CD4-positive, alpha-beta T cell treated with Interleukin-10 for 1 hour (primary cell): Measurements from ENCODE around the gene ISLR2.

Source experiments
- DNase-seq: peaks from one replicate; pipeline ENCODE4 v3.0.0-alpha.2; 2020

ISLR2 gene

DNA sequence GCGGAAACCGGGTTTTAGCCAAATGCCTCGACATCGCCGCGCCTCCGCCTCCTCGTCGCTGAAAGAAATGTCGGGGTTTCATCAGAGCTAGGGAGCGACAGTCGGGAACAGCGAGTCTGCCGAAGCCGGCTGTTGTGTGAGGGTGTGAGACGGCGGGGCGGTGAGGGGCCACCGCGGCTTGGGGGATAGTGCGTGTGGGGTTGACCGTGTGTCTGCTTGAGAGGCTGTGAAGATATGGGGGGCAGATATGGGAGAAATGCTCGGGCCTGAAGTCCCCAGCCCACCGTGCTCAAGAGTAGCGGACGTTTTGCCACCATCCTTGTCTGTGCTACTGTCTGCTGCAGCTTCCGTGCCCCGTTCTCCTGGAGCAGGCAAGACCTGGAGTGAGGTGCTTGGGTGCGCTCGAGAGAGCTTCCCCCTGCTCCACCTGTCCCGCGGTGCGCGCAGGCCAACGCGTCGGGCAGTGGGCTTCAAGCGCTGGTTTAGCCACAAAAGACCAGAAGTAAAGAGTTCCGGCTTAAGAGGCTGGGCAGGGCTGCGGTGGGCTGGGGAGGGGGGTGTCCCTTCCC is 716 bp upstream of the ISLR2 start:
- DNase-seq: no peak

DNA sequence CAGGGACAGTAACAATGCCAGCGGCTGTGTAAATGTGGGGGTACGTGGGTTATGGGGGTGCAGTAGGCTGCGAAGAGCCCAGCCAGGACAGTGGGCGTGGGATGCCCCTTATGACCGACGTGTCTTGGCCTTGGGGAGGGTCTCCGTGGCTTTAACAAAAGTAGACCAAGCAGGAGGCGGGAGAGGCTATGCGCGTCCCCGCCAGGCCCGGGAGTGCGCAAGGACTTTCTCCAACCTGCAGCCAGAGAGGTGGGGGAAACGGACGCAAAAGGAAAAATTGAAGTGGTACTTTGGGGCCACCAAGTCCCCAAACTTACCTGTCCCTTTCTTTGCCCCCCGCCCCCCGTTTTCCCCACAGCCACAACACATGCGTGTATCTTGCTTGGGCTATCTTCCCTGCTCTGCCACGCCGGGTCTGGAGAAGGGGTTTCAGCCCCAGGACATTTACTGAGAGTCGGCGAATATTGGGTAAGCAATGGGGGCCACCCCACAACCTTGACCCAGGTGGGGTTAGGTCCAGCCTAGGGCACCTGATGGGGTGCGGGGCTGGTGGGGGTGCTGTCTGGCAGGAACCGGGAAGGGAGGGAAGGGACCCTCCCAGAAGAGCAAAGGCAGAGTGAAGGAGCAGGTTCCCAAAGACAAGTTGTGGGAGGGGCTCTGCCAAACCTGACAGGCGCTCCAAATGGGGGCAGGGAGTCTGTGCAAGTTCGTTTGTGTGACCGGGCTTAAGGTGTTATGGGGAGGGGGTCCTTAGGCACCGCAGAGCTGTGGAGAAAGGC is 652 bp downstream of the ISLR2 start:
- no peak for DNase-seq

DNA sequence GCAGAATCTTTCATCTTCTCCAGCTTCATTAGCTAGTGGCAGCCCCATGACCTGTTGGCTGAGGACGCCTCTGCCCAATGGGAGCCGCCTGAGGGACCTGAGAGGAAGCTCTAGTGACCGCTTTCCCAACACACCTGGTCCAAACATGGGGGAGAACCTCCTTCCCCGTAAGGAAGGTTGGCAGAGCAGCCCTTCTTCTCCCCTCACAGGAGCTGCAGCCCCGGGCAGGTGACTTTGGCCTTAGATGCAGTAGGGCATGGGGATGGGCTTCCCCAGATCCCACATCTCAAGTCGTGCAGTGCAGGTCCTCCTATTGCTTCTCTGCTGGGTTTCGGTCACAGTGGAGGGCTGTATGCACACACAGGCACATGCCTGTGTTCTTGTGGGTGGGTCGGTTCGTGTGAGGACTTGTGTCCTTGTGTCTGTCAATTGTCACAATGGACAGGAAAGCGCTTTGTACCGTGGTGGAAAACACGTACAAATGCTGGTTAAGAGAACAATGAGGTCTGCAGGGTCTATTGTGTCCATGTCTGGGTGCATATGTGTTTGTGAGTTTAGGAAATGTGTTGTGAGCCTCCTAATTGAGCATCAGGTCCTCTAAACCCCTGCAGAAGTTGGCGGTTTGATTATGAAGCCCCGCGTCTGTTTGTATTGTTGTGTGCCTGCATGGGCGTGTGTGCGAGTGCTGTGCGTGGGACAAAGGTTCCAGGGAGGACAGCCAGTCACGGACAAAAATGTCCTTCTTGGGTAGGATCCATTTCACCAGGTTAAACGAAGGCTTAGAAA is 1.4 kb downstream of the ISLR2 start:
- DNase-seq: no peak

DNA sequence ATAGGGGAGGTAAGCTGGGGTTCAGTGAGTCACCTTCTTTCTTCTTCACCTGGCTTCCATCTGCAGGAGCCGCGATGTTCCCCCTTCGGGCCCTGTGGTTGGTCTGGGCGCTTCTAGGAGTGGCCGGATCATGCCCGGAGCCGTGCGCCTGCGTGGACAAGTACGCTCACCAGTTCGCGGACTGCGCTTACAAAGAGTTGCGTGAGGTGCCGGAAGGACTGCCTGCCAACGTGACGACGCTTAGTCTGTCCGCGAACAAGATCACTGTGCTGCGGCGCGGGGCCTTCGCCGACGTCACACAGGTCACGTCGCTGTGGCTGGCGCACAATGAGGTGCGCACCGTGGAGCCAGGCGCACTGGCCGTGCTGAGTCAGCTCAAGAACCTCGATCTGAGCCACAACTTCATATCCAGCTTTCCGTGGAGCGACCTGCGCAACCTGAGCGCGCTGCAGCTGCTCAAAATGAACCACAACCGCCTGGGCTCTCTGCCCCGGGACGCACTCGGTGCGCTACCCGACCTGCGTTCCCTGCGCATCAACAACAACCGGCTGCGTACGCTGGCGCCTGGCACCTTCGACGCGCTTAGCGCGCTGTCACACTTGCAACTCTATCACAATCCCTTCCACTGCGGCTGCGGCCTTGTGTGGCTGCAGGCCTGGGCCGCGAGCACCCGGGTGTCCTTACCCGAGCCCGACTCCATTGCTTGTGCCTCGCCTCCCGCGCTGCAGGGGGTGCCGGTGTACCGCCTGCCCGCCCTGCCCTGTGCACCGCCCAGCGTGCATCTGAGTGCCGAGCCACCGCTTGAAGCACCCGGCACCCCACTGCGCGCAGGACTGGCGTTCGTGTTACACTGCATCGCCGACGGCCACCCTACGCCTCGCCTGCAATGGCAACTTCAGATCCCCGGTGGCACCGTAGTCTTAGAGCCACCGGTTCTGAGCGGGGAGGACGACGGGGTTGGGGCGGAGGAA is 2.6 kb downstream of the ISLR2 start:
- DNase-seq: no peak

DNA sequence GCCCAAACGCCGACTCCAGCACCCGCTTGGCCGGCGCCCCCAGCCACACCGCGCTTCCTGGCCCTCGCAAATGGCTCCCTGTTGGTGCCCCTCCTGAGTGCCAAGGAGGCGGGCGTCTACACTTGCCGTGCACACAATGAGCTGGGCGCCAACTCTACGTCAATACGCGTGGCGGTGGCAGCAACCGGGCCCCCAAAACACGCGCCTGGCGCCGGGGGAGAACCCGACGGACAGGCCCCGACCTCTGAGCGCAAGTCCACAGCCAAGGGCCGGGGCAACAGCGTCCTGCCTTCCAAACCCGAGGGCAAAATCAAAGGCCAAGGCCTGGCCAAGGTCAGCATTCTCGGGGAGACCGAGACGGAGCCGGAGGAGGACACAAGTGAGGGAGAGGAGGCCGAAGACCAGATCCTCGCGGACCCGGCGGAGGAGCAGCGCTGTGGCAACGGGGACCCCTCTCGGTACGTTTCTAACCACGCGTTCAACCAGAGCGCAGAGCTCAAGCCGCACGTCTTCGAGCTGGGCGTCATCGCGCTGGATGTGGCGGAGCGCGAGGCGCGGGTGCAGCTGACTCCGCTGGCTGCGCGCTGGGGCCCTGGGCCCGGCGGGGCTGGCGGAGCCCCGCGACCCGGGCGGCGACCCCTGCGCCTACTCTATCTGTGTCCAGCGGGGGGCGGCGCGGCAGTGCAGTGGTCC is 3.5 kb downstream of the ISLR2 start:
- DNase-seq: no peak

DNA sequence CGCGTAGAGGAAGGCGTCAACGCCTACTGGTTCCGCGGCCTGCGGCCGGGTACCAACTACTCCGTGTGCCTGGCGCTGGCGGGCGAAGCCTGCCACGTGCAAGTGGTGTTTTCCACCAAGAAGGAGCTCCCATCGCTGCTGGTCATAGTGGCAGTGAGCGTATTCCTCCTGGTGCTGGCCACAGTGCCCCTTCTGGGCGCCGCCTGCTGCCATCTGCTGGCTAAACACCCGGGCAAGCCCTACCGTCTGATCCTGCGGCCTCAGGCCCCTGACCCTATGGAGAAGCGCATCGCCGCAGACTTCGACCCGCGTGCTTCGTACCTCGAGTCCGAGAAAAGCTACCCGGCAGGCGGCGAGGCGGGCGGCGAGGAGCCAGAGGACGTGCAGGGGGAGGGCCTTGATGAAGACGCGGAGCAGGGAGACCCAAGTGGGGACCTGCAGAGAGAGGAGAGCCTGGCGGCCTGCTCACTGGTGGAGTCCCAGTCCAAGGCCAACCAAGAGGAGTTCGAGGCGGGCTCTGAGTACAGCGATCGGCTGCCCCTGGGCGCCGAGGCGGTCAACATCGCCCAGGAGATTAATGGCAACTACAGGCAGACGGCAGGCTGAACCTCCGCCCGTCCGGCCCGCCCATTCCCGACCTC is 4.1 kb downstream of the ISLR2 start:
- DNase-seq: no peak

DNA sequence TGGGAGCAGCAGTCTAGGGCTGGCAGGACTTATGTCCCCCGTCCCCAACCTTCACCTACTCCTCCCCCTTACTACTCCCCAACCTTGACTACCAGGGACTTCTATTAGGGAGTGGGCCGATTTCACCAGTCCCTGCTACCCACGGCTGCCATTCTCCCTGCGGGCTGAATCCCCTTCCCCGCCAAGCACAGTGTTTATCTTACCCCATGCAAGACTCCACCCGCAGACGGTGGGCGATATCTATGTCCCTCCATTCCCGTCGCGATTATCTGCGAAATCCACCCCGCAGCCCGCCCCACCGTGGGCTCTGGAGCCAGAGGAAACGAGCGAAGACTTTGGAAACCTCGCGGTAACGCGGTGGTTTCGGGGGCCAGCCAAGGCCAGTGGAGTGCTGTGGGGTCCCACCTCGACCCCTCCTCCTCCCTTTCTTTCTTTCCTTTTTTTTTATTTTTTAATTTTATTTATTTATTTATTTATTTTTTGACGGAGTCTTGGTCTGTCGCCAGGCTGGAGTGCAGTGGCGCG is 4.7 kb downstream of the ISLR2 start:
- no peak for DNase-seq

DNA sequence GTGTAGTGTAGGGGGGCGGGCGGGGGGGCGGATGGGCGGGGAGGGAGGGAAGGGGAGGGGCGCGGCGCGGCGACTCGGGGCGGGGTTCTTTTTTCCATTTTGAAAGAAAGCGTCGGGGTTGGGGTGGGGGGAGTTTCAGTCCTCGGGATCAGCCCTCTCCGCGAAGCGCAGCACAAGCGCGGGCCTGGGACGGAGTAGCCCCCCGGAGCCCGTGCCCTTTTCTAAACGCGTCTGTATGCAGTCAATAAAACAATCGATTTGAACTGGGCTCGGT is 6.1 kb downstream of the ISLR2 start:
- DNase-seq: no peak

DNA sequence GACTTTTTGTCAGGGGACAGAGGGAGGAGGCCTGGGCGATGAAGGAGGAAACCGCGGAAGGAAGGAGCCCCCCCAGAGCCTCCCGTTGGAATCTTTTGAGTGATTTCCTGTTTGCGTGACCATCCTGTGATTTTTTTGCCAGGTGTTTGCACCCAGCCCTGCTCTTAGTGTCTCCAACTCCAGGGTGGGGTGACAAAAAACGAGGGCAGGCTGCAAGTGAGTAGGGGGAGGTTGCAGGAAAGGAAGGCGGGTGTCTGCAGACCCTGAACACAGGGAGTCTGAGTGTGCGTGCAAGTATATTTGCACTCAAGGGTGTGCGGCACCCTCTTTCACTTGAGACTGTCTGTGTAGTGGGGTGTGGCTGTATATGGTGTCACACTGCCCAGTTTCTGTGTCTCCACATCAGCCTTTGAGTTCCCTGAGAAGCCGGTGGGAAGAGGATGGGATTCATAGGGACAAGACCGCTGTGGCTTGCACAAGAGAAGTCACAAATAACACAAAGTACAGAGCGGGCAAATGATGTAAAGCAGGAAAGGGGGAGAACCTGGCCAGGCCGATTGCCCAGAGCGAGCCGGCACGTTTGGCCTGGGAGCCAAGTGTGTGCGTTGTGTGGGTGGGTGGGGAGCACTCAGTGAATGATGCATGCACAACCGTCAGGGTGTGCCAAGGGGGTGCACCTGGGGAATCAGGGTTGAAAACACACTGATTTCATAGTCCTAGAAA is 6.6 kb downstream of the ISLR2 start:
- DNase-seq: no peak

DNA sequence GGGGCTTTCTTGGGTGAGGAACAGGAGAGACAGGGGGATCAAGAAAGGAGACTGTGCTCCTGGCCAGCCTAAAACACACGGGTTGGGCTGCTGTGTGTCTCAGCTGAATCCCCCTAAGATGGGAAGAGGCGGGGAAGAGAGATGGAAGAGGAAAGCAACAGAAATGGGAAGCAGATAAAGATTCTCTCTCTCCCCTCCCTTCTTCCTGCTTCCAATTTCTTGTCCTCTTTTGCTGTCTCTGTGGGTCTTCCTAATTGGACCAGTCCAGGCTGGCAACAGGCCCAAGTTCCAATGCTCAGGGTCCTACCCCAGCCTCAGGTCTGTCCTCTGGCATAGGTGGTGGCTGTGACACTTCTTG is 7.1 kb downstream of the ISLR2 start:
- no peak for DNase-seq

DNA sequence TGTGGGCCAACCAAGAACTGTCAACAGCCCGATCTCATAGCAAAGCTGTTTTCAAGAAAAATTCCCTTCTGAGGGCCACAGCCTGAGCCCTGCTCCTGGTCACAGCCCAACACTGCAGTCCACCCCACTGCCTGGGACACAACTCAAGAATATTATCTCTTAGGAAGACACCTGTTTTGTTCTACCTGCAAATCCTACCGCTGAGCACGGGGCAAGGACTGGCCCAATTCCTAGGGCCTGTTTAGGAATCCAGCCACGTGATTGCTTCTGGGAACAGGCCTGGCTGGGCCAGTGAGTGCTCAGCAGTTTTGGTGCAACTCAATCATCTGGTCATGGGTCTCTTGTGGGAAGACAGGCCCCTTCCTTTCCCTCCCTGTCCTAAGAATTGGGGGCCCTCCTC is 8.3 kb downstream of the ISLR2 start:
- DNase-seq: no peak

DNA sequence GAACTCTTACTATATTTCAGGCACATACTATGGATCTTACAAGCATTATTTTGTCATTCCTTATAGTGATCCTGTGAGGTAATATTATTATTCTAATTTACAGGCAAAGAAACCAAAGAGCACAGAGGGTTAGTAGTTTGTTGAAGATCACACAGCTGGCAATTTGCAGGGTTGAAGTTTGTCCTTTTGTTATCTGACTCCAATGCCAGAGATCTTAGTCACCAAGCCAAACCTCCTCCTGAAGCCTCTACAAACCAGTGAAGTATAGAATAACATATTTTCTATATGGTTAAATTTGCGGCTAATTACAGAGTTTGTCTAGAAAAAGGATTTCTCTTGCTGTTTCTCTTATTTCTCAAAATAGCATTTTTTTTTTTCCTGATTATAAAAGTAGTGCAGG is 11.2 kb downstream of the ISLR2 start:
- no peak for DNase-seq

DNA sequence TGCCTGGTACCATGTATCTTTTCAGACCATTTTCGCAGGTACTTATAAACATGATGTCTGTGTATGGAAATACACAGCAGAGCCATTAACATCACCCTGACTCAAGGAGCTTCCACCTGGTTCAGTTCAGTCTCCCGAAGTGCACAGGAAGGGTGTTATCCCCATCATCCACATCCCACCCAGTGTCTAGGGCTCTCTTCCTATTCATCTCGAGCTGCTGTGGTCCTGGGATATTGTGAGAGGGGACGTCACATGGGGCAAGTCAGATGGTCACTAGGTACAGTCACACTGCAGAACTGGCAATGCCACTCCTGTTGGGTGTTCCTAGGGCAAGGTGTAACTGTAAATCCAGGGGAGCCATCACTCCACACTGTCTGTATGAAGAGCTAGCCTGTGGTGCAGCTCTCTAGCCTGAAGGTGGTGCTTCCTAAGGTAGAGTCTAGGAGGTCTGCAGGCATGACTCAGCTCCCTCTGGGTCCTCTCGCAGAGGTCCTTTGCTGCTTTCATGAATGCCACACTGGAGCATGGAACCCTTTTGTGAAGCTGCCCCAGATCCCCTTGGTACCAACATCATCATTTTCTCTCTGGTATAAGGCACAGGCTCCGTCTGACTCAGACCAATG is 13.9 kb downstream of the ISLR2 start:
- DNase-seq: no peak

DNA sequence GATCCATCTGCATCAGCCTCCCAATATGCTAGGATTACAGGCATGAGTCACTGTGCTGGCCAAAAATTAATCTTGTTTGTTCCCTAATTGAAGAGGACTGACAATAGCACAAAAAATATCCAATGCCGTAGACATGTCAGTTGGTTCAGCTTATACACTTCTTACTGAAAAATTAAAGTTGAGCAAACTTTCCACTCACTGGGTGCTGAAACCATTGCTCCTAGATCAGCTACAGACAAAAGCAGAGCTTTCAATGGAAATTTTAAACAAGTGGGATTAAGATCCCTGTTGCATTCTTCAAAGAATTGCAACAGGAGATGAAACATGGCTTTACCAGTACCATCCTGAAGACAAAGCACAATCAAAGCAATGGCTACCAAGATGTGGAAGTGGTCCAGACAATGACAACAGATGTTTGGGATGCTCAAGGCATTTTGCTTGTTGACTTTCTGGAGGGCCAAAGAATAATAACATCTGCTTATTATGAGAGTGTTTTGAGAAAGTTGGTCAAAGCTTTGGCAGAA is 16.0 kb downstream of the ISLR2 start:
- no peak for DNase-seq

DNA sequence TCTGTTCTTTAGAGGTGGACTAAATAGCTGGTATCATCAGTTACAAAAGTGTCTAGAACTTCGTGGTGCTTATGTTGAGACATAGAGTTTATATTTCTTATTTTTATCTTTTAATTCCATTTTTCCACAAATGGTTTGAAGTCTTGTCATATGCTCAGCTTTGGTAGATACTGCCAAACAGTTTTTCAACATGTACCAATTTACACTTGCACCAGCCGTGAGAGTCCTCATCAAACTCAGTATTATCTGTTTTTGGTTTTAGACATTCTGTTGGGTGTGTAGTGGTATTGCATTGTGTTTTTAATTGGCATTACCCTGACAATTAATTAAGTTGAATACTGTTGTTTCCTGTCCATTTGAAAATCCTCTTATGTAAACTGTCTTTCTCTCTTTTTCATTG is 16.7 kb downstream of the ISLR2 start:
- no peak for DNase-seq

DNA sequence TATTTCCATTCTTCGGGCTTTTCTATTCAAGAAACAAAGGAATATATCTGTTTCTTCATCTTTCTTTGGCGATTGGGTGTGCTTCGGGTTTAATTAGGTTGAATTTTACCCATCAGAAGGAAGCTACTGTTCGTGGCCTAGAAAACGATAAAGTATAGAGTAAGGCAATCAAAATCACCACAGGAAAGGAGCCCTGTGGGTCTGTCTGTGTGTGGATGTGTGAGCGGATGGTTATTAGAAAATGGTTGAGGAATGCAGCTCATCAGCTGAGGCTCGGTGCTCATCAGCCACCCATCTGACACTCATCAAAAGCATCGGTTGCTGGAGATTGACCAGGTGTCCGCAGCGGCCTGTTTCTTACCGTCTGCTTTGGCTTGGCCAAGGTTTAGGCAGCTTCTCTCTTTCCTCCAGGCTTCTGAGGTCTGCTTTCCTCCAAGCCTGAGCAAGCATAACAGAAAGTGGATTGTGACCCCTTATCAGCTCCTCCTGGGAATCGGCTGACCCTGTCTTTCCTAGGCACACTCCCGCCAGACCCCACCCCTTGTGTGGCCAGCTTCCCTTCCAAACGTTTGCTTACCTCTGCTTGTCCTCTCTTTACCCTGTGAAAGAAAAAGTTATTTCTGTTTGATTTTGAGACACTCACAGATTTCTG is 25.5 kb downstream of the ISLR2 start:
- DNase-seq: no peak

DNA sequence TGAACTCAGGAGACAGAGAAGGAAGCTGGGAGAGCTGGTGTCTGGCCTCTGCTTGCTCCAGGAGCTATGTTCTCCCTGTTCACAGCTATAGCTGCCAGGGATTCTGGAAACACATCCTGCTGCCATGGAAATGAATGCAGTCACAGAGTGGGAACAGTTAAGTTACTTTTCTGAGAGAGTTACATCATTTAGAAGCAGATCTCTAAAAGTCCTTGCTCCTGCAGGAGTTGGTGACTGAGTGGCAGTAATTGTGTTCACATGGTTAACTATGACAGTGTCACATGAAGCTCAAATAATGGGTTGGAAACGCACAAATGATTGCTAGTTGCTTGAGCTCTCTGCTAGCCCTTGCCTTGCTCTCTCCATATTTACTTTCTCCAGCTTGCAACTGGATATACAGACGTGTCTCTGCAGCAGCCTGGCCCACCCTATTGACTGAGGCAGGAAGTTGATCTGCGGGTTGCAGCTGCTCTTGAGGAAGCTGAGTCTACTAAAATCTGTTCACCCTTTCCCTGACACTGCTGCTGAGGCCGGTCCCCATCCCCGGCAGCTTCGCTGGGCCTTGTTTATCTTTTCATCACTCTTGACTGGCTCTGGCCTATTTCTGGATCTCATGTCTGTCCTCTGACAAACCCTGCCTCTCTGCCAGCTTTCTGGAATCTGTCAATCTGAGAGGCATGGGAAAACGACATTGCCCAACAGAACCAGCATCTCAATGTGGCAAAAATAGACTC is 26.5 kb downstream of the ISLR2 start:
- no peak for DNase-seq

DNA sequence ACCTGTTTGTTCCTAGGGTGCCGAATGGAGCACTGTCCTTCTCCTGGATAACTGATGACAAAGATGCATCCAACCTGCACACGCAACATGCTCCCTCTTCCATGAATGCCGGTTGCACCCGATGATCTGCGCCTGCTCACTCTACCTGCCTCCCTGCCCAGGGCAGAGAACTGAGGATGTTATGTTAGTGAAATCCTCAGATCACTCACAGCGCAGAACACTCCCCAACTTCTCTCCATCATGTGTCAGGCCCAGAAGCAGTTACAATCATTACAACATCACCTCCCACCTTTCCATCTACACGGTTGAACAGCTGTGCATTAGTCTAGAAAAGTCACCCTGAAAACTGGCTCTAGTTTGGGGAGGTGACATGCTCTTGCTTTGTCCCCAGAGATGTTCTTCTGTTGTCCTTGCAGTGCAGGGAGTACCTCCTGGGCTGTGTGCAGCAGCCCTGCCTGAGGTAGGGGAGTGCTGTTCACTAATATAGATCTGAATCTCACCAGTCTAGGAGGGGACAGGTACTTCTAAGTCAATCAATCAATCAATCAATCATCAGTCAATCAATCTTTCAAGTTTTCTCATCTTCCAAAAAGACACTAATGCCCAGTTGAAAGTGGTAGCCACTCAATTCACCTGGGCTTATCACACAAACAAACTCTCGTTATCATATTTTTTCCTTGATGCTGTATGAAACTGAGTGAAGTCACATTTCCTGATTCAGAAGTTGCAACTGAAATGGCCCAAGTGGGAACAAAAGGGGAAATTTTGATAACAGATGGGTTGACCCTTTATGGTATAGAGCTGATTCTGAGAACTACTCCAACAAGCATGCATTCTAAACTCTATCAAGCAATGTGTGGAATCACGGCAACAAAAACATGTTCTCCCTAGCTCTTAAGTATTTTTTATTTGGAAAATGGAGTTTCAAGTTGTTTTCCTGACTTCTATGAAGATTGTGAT is 27.8 kb downstream of the ISLR2 start:
- DNase-seq: no peak
